LNCAP (cell line): ENCODE results near the gene C13orf46.
A peak's percentile ranks its signal among the peaks of the same experiment; 100 is the strongest.

Source experiments
- CTCF ChIP-seq: fragments of 450-650 bp; IDR thresholded peaks from 2 replicates; pipeline ENCODE4 v1.5.1; 2017; ENCODE audit warnings: mild to moderate bottlenecking

Gene C13orf46

GRCh38 chr13:113914333-113915011, 59.4 kb downstream of the C13orf46 start:
- TF ChIP-seq CTCF = no peak

DNA sequence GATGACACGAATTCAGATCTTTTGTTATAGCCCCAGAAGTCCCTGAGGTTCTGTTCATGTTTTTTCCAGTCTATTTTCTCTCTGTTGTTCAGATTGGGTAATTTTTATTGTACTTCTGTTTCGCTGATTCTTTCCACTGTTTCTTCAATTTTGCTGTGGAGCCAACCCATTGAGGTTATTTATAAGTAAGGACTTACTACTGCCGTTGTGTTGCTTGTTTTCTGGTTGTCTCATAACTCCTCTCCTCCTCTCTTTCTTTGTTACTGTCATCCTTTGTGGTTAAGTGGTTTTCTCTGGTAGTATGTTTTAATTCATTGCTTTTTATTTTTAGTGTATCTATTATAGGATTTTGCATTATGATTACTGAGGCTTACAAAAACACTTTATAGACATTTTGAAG, 61.3 kb downstream of the C13orf46 start:
- no peak for TF ChIP-seq CTCF

DNA sequence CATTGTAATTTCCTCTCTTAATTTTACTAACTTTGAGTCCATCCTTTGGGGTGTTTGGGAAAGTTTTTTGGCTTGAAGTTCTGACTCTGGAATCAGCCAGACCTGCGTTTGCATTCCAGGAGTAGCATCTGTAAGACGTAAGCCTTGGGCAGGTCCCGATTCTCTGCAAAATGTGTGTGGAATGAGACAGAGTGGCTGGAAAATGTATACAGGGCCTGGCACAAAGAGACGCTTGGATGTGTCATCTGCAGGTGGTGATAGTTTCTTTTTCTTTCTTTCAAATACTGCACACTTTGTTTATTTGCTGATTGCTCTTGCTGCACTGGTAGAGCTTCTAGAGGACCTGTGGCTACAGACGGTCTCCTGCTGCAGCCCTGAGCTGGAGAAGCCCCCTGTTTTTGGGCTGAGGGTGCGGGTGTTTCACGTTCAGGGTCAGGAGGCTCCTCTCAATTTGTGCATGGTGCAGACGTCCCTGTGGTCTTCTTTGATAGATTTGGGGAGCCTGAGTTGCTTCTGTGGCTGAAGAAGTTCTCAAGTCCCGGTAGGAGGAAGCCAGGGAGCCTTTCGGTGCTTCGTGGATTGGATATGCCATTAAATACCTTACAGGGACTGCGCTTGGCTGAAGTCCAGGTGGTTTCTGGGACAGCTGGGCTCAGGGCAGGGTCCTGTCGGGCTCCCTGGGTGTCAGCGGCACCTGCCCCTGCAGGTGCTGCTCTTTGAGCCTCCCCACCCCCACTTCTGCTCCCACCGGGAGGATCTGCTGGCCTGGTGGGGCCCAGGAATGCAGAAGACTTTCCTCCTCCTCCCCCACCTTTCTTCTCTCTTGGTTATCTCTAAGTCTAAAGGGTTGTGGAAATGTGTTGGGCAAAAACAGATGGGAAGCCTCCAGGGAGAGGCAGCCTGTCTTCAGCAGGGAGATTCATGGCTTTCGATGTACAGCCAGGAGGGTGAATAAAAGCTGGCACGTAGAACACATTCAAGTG, 66.0 kb downstream of the C13orf46 start:
- TF ChIP-seq CTCF = no peak

DNA sequence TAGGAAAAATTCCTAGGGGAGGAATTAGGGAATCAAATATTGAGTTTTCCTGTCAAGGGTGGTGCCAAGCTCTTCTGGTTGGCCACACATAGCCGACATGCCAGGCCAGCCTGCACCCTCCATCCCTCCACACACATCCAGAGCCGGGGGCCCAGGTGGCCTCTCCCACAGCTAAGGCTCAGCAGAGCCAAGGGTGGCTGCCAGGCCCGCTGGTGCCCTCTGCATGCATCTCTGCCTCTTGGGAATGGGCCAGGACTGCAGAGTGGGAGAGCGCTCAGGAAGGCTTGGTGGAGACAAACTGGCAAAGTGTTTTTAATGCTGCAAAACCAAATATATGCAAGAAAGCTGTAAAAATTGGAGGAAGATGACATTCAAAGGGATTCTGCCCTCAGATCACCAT, 67.3 kb downstream of the C13orf46 start:
- no peak for TF ChIP-seq CTCF

- TF ChIP-seq CTCF = no peak
Measured at GRCh38 chr13:113905942-113906341, 67.9 kb downstream of the C13orf46 start.

- no peak for TF ChIP-seq CTCF
Measured at GRCh38 chr13:113905018-113905417, 68.9 kb downstream of the C13orf46 start.

GRCh38 chr13:113904411-113904810, 69.5 kb downstream of the C13orf46 start:
- peak; percentile 54 for TF ChIP-seq CTCF
